Colonic mucosa (tissue), 4 donors: ENCODE results near the gene SHISA6. TPM values are rescaled to one million over a fixed set of nuclear protein-coding genes. Genes with fewer than 3 reads are reported as not detected.

Experiments used
- DNase-seq: peaks from one replicate; pipeline ENCODE4 v3.0.0-alpha.2; 2020
- H3K27ac ChIP-seq: fragments of 200-600 bp; one replicate; pipeline ENCODE4 v1.8.0; 2021
- H3K27me3 ChIP-seq: fragments of 200-600 bp; one replicate; pipeline ENCODE4 v1.8.0; 2021
- H3K36me3 ChIP-seq: fragments of 200-600 bp; one replicate; pipeline ENCODE4 v1.8.0; 2021
- H3K4me1 ChIP-seq: fragments of 200-600 bp; one replicate; pipeline ENCODE4 v1.8.0; 2021; ENCODE audit warnings: mild to moderate bottlenecking
- H3K4me3 ChIP-seq: fragments of 200-600 bp; one replicate; pipeline ENCODE4 v1.8.0; 2021
- H3K9ac ChIP-seq, 2 donors: one replicate each; pipeline ENCODE4 v1.7.0; 2013; ENCODE audit warnings: control low read depth in 2 of 2, low read depth in 2 of 2, low read length in 2 of 2
- H3K9me3 ChIP-seq: fragments of 200-600 bp; one replicate; pipeline ENCODE4 v1.8.0; 2021
- CTCF ChIP-seq: fragments of 200-600 bp; IDR thresholded peaks from one replicate; pipeline ENCODE4 v1.8.0; 2022; ENCODE audit warnings: antibody characterized with exemption, mild to moderate bottlenecking
- intact Hi-C: fragments of 100-400 bp; cut with DNase I; formaldehyde crosslinking; loops from one replicate; pipeline ENCODE4 v1.14.1; 2022
- total RNA-seq, 2 donors: library from RNA; stranded (reverse); fragmentation: NEBNext Ultra II Directional in 1 of 2; extraction: Animal tissue kit (Norgen Biotek cat#: 25700) in 1 of 2; gene quantifications; one replicate each; pipeline ENCODE4 v1.2.1, GENCODE V29; 2021
- donor health status: healthy.
- donor health status: DM: no; HTN: no; CAD: no.
- donor health status: DM: no; HTN: no; CAD: no.

Gene SHISA6
- total RNA-seq, 2 donors from 2014 or later, result 0.45 to 0.59 TPM

DNA sequence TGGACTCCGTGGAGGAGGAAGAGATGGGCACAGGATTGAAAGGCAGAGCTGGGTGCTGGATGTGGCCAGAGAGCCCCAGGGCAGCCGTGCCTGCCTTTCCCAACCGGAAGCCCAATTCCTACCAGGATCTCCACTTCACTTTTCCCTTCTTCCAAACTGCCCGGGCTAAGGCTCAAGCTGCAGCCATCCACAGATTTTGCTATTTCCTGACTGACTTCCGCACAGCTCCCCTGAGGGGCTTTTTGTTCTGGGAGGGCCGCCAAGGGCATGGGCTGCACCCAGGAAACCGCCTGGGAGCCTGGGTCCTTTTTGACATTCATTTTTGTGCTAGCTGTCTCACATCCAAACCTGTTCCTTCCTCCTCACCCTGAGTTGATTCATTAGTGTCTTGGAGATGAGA lies 4.2 kb downstream of the SHISA6 start:
- Histone ChIP-seq H3K36me3 (no peaks in the 10 kb centered on the region), H3K27me3 (peaks cover 16% of the 10 kb centered on the region), H3K4me1 (no peaks in the 10 kb centered on the region), H3K4me3 (no peak overlapping the region), H3K9ac (no peak overlapping the region), H3K27ac (no peak overlapping the region), H3K9me3 (no peaks in the 10 kb centered on the region)
- TF ChIP-seq CTCF, result no peak
- DNase-seq, result no peak
- intact Hi-C loops, result no loop called here

- no peak for TF ChIP-seq CTCF
- intact Hi-C loops, result no loop called here
Measured at GRCh38 chr17:11245791-11246190, 4.8 kb downstream of the SHISA6 start.

DNA sequence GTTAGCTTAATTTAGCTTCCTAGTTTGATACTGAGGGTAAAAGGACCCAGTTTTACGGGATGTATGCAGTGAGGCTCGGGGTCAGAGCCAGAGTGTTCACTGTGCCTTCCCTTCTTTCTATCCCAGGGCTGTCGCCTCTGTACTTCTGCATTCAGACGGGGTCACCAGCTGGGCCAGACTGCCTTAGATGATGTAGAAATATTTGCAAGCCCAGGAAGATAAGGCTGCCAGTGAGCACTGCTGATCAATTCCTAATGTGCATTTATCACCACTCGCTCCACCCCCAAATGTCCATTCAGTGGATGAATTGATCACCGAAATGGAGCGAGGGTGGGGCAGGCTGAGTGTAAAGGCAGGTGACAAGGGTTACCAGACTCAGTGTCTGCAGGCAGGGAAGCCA lies 9.1 kb downstream of the SHISA6 start:
- H3K27ac ChIP-seq, result no peak overlapping the region

More at GRCh38 chr17:11245791-11246190, 4.8 kb downstream of the SHISA6 start:
- H3K27ac ChIP-seq, result no peak overlapping the region
- peaks cover 10% of the 10 kb centered on the region for H3K27me3 ChIP-seq
- H3K4me3 ChIP-seq, result no peak overlapping the region
- no peak overlapping the region for H3K9ac ChIP-seq
- no peaks in the 10 kb centered on the region for H3K36me3 ChIP-seq
- DNase-seq, result no peak
- no peaks in the 10 kb centered on the region for H3K4me1 ChIP-seq
- H3K9me3 ChIP-seq, result no peaks in the 10 kb centered on the region

DNA sequence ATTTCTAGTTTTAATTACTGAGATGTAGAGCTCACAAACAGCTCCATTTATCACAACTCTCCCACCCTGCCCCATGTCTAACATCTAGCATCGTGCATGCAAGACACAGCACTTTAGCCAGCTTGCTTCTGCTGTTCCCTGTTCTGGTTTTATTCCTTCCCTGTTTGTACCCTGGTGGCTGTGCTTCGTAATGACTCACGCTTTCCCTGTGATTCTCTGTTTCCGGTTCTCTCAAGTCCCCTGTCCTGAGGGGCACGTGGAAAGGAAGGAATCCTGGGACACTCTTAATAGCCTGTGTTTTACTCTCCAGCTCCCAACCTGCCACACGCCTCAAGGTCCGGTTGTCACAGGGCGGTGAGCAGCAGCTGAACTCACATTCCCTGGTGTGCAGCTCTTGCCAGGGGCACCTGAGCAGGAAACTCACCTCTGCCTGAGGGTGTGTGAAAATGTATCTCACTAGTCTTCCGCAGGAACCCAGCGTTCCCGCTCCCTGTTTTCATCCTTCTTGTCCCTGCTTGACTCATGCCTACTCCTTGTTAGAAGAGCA lies 10.6 kb downstream of the SHISA6 start:
- Histone ChIP-seq H3K4me3 (no peak overlapping the region), H3K36me3 (no peaks in the 10 kb centered on the region), H3K27ac (no peak overlapping the region), H3K9ac (no peak overlapping the region), H3K27me3 (no peaks in the 10 kb centered on the region), H3K9me3 (no peaks in the 10 kb centered on the region), H3K4me1 (no peaks in the 10 kb centered on the region)
- intact Hi-C loops, result no loop called here
- TF ChIP-seq CTCF, result no peak
- no peak for DNase-seq

More for the DNA sequence above, 9.1 kb downstream of the SHISA6 start:
- Histone ChIP-seq H3K36me3 (no peaks in the 10 kb centered on the region), H3K9ac (no peak overlapping the region), H3K4me3 (no peak overlapping the region), H3K27me3 (no peaks in the 10 kb centered on the region), H3K9me3 (no peaks in the 10 kb centered on the region), H3K4me1 (no peaks in the 10 kb centered on the region)
- intact Hi-C loops, result no loop called here
- DNase-seq, result no peak
- TF ChIP-seq CTCF, result no peak

DNA sequence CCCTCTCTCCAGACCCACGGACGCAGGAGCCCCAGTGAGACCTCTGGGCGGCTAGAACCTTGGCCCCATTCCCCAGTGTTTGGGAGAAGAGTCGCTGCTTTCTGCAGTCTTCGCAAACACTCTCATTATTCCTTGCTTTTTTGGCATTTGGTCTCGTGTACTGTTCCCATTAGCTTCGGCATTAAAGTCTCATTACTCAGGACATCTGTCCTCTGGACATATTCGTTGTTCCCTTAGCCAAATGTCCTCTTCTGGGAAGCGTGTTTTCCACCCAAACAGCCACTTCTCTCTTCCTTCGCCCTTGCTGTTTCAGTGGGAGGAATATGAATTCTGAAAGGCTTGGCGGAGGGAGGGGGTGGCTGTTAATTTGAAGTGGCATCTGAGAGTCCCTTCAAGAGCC lies 11.1 kb downstream of the SHISA6 start:
- no peak overlapping the region for H3K9ac ChIP-seq
- TF ChIP-seq CTCF, result no peak
- H3K9me3 ChIP-seq, result no peaks in the 10 kb centered on the region
- intact Hi-C loops, result no loop called here
- H3K27ac ChIP-seq, result no peak overlapping the region
- no peak for DNase-seq
- H3K4me1 ChIP-seq, result no peaks in the 10 kb centered on the region
- H3K4me3 ChIP-seq, result no peak overlapping the region
- H3K27me3 ChIP-seq, result no peaks in the 10 kb centered on the region
- no peaks in the 10 kb centered on the region for H3K36me3 ChIP-seq
